Trophoblast cell (in vitro differentiated cells and primary cell): ENCODE results near the gene ZNF90.
A peak's percentile ranks its signal among the peaks of the same experiment; 100 is the strongest.

Experiments used
- DNase-seq, 2 donors: peaks; one replicate each; pipeline ENCODE4 v3.0.0-alpha.2; 2016
- H2AFZ ChIP-seq: 2 replicates; pipeline ENCODE4 v1.6.1; 2013; ENCODE audit warnings: low read length, moderate library complexity, mild to moderate bottlenecking; ENCODE audit not compliant: insufficient read depth, poor library complexity
- H2AK5ac ChIP-seq: 2 replicates; pipeline ENCODE4 v1.6.1; 2013; ENCODE audit warnings: mild to moderate bottlenecking, low read length
- H2BK120ac ChIP-seq: 2 replicates; pipeline ENCODE4 v1.6.1; 2013; ENCODE audit warnings: low read length, mild to moderate bottlenecking, moderate library complexity; ENCODE audit not compliant: insufficient read depth, poor library complexity
- H2BK12ac ChIP-seq: 2 replicates; pipeline ENCODE4 v1.6.1; 2013; ENCODE audit warnings: mild to moderate bottlenecking, low read length, moderate library complexity
- H2BK5ac ChIP-seq: 2 replicates; pipeline ENCODE4 v1.6.1; 2013; ENCODE audit warnings: low read length, low read depth, moderate library complexity, mild to moderate bottlenecking; ENCODE audit not compliant: poor library complexity
- H3K14ac ChIP-seq: 2 replicates; pipeline ENCODE4 v1.6.1; 2013; ENCODE audit warnings: mild to moderate bottlenecking, low read length
- H3K18ac ChIP-seq: 2 replicates; pipeline ENCODE4 v1.6.1; 2013; ENCODE audit warnings: mild to moderate bottlenecking, low read length
- H3K23ac ChIP-seq: 2 replicates; pipeline ENCODE4 v1.6.1; 2013; ENCODE audit warnings: low read length
- H3K27ac ChIP-seq: 2 replicates; pipeline ENCODE4 v1.5.1; 2013; ENCODE audit warnings: low read depth, mild to moderate bottlenecking, inconsistent platforms, low read length, moderate library complexity
- H3K27me3 ChIP-seq: 2 replicates; pipeline ENCODE4 v1.6.1; 2013; ENCODE audit warnings: inconsistent platforms, mild to moderate bottlenecking, low read length, moderate library complexity; ENCODE audit not compliant: insufficient read depth
- H3K36me3 ChIP-seq, 2 experiments: 1 replicate in 1 of 2; 2 replicates in 1 of 2; pipeline ENCODE4 v1.6.1; 2013; ENCODE audit warnings: low read length in 2 of 2, mild to moderate bottlenecking in 2 of 2, moderate library complexity in 1 of 2; ENCODE audit not compliant: insufficient read depth in 2 of 2, control insufficient read depth in 1 of 2
- H3K4ac ChIP-seq: 2 replicates; pipeline ENCODE4 v1.6.1; 2013; ENCODE audit warnings: low read depth, mild to moderate bottlenecking, low read length, moderate library complexity
- H3K4me1 ChIP-seq, 2 experiments: 1 replicate in 1 of 2; 2 replicates in 1 of 2; pipeline ENCODE4 v1.6.1; 2013; ENCODE audit warnings: low read length in 2 of 2, mild to moderate bottlenecking in 2 of 2, moderate library complexity in 1 of 2; ENCODE audit not compliant: insufficient read depth in 2 of 2, control insufficient read depth in 1 of 2
- H3K4me2 ChIP-seq: 2 replicates; pipeline ENCODE4 v1.6.1; 2013; ENCODE audit warnings: inconsistent platforms, mild to moderate bottlenecking, low read length, moderate library complexity
- H3K4me3 ChIP-seq: 2 replicates; pipeline ENCODE4 v1.5.1; 2013; ENCODE audit warnings: mild to moderate bottlenecking, low read depth, low read length, inconsistent platforms
- H3K79me1 ChIP-seq: one replicate; pipeline ENCODE4 v1.6.1; 2013; ENCODE audit warnings: low read length
- H3K79me2 ChIP-seq: 2 replicates; pipeline ENCODE4 v1.6.1; 2013; ENCODE audit warnings: low read length, mild to moderate bottlenecking; ENCODE audit not compliant: control insufficient read depth, insufficient read depth, poor library complexity
- H3K9ac ChIP-seq: 2 replicates; pipeline ENCODE4 v1.6.1; 2013; ENCODE audit warnings: mild to moderate bottlenecking, low read length
- H3K9me3 ChIP-seq: 2 replicates; pipeline ENCODE4 v1.6.1; 2013; ENCODE audit warnings: low read depth, mild to moderate bottlenecking, control low read depth, inconsistent platforms, low read length; ENCODE audit not compliant: insufficient read depth
- H4K12ac ChIP-seq: 2 replicates; pipeline ENCODE4 v1.6.1; 2013; ENCODE audit warnings: low read depth, mild to moderate bottlenecking, low read length, moderate library complexity
- H4K8ac ChIP-seq: 2 replicates; pipeline ENCODE4 v1.6.1; 2013; ENCODE audit warnings: low read depth, mild to moderate bottlenecking, low read length, moderate library complexity
- H4K91ac ChIP-seq: one replicate; pipeline ENCODE4 v1.6.1; 2013; ENCODE audit warnings: low read depth, mild to moderate bottlenecking, low read length, moderate library complexity
- WGBS: extraction: QIAGEN DNeasy Blood & Tissue Kit; methylation state at CpG from one replicate; pipeline ENCODE4 v1.1.7; 2013; ENCODE audit warnings: missing lambda C conversion rate; ENCODE audit not compliant: insufficient read length, insufficient coverage; ENCODE audit errors: extremely low coverage; 5-methylcytosine and 5-hydroxymethylcytosine counted together

The ZNF90 gene

GRCh38 chr19:20070691-20071090, 7.1 kb upstream of the ZNF90 start:
- no peak overlapping the region for H4K8ac ChIP-seq
- no peak for DNase-seq
- no peak overlapping the region for H3K23ac ChIP-seq
- H3K4me2 ChIP-seq: no peak overlapping the region
- H3K27ac ChIP-seq: no peak overlapping the region
- H3K36me3 ChIP-seq: no peaks in the 10 kb centered on the region
- H2AFZ ChIP-seq: no peak overlapping the region
- no peak overlapping the region for H3K4ac ChIP-seq
- H2BK12ac ChIP-seq: no peak overlapping the region
- no CpG with 5 or more reads among the region's 2 CpGs for WGBS
- no peaks in the 10 kb centered on the region for H3K4me1 ChIP-seq
- H3K79me1 ChIP-seq: no peaks in the 10 kb centered on the region
- H3K79me2 ChIP-seq: no peaks in the 10 kb centered on the region
- H3K9me3 ChIP-seq: no peaks in the 10 kb centered on the region
- H3K4me3 ChIP-seq: no peak overlapping the region
- H3K14ac ChIP-seq: no peak overlapping the region
- H4K91ac ChIP-seq: no peak overlapping the region
- no peak overlapping the region for H3K18ac ChIP-seq
- H2BK5ac ChIP-seq: no peak overlapping the region
- H3K27me3 ChIP-seq: no peaks in the 10 kb centered on the region
- no peak overlapping the region for H2BK120ac ChIP-seq
- no peak overlapping the region for H3K9ac ChIP-seq
- no peak overlapping the region for H4K12ac ChIP-seq
- no peak overlapping the region for H2AK5ac ChIP-seq

- Histone ChIP-seq H2BK12ac (no peak overlapping the region), H3K79me1 (no peaks in the 10 kb centered on the region), H3K23ac (no peak overlapping the region), H3K4me3 (no peak overlapping the region), H3K27ac (no peak overlapping the region), H3K4me1 (no peaks in the 10 kb centered on the region), H3K9ac (no peak overlapping the region), H4K91ac (no peak overlapping the region), H3K79me2 (no peaks in the 10 kb centered on the region), H3K9me3 (no peaks in the 10 kb centered on the region), H2AFZ (no peak overlapping the region), H3K27me3 (no peaks in the 10 kb centered on the region), H3K36me3 (no peaks in the 10 kb centered on the region), H2BK5ac (no peak overlapping the region), H2BK120ac (no peak overlapping the region), H4K8ac (no peak overlapping the region), H3K4me2 (no peak overlapping the region), H4K12ac (no peak overlapping the region), H2AK5ac (no peak overlapping the region), H3K14ac (no peak overlapping the region), H3K4ac (no peak overlapping the region), H3K18ac (no peak overlapping the region)
- DNase-seq: no peak
- no CpG with 5 or more reads among the region's 5 CpGs for WGBS
Observed at GRCh38 chr19:20072936-20073335, 4.9 kb upstream of the ZNF90 start.

- Histone ChIP-seq H3K4me3 (peak overlapping the region; percentile 88), H2BK12ac (no peak overlapping the region), H3K18ac (no peak overlapping the region), H4K91ac (peak overlapping the region; percentile 45), H2AK5ac (no peak overlapping the region), H2BK5ac (peak overlapping the region; percentile 66), H3K4ac (peak overlapping the region; percentile 71), H3K79me1 (peaks cover 26% of the 10 kb centered on the region), H4K12ac (no peak overlapping the region), H3K79me2 (peaks cover 24% of the 10 kb centered on the region), H3K4me2 (peak overlapping the region; percentile 65), H4K8ac (no peak overlapping the region), H3K27me3 (no peaks in the 10 kb centered on the region), H3K14ac (no peak overlapping the region), H2AFZ (peak overlapping the region; percentile 6), H2BK120ac (no peak overlapping the region), H3K9me3 (no peaks in the 10 kb centered on the region), H3K4me1 (peaks cover 25 to 26% of the 10 kb centered on the region in 2 experiments), H3K9ac (peak overlapping the region; percentile 89), H3K27ac (peak overlapping the region; percentile 63), H3K36me3 (no peaks in the 10 kb centered on the region), H3K23ac (no peak overlapping the region)
- WGBS: no CpG with 5 or more reads among the region's 19 CpGs
- DNase-seq: peak in 1 of 2 donors; percentile 36
Observed at GRCh38 chr19:20078581-20079031, 806 bp downstream of the ZNF90 start.

- H4K12ac ChIP-seq: no peak overlapping the region
- peak overlapping the region; percentile 47 for H3K4ac ChIP-seq
- H3K79me2 ChIP-seq: peaks cover 30% of the 10 kb centered on the region
- no peak overlapping the region for H3K14ac ChIP-seq
- no peak for DNase-seq
- H2AFZ ChIP-seq: no peak overlapping the region
- H3K9ac ChIP-seq: no peak overlapping the region
- no peak overlapping the region for H3K23ac ChIP-seq
- H3K4me2 ChIP-seq: peak overlapping the region; percentile 65
- H3K4me1 ChIP-seq: peaks cover 25 to 28% of the 10 kb centered on the region in 2 experiments
- H3K79me1 ChIP-seq: peaks cover 26% of the 10 kb centered on the region
- WGBS: no CpG with 5 or more reads among the region's 8 CpGs
- H2BK12ac ChIP-seq: no peak overlapping the region
- H2AK5ac ChIP-seq: no peak overlapping the region
- H3K18ac ChIP-seq: peak overlapping the region; percentile 29
- no peak overlapping the region for H3K4me3 ChIP-seq
- no peak overlapping the region for H4K8ac ChIP-seq
- H2BK5ac ChIP-seq: peak overlapping the region; percentile 40
- H4K91ac ChIP-seq: no peak overlapping the region
- no peaks in the 10 kb centered on the region for H3K9me3 ChIP-seq
- H3K27me3 ChIP-seq: no peaks in the 10 kb centered on the region
- no peak overlapping the region for H2BK120ac ChIP-seq
- H3K36me3 ChIP-seq: no peaks in the 10 kb centered on the region
- peak overlapping the region; percentile 25 for H3K27ac ChIP-seq
Observed at GRCh38 chr19:20079476-20079875, 1.7 kb downstream of the ZNF90 start.
